K562 (cell line): ENCODE results near the gene MAML1. TPM values are rescaled to one million over a fixed set of nuclear protein-coding genes. Genes with fewer than 3 reads are reported as not detected.

Experiments
- CBX3 ChIP-seq, 2 experiments: IDR thresholded peaks; 1 replicate in 1 of 2; 2 replicates in 1 of 2; pipeline ENCODE4 v1.6.1; 2012; ENCODE audit warnings: inconsistent platforms in 2 of 2, low read length in 2 of 2, borderline replicate concordance in 1 of 2, control low read depth in 1 of 2
- CREB5 ChIP-seq: fragments of 250-450 bp; sonication (Bioruptor Pico); IDR thresholded peaks from 2 replicates; pipeline ENCODE4 v1.5.0; 2020; ENCODE audit warnings: mild to moderate bottlenecking
- DMBX1 ChIP-seq: fragments of 250-450 bp; sonication (Bioruptor Pico); IDR thresholded peaks from 2 replicates; pipeline ENCODE4 v1.8.0; 2022; ENCODE audit warnings: inconsistent platforms, mild to moderate bottlenecking, moderate library complexity, borderline replicate concordance
- FIP1L1 ChIP-seq: fragments of 200-400 bp; formaldehyde crosslinking; IDR thresholded peaks from 2 replicates; pipeline ENCODE4 v1.6.1; 2018; ENCODE audit warnings: mild to moderate bottlenecking, low read depth, low read length; ENCODE audit not compliant: poor library complexity, severe bottlenecking
- HDAC8 ChIP-seq: fragments of 450-650 bp; IDR thresholded peaks from 2 replicates; pipeline ENCODE4 v1.6.1; 2016; ENCODE audit warnings: mild to moderate bottlenecking, missing genetic modification characterization, moderate library complexity, missing compliant biosample characterization
- IRF2 ChIP-seq: sonication (generic); formaldehyde crosslinking; IDR thresholded peaks from 2 replicates; pipeline ENCODE4 v1.8.1; 2022; ENCODE audit warnings: mild to moderate bottlenecking, missing genetic modification reagents
- NFRKB ChIP-seq: fragments of 450-650 bp; IDR thresholded peaks from 2 replicates; pipeline ENCODE4 v1.6.1; 2016; ENCODE audit warnings: low read depth
- POLR2G ChIP-seq: fragments of 200-400 bp; formaldehyde crosslinking; IDR thresholded peaks from 2 replicates; pipeline ENCODE4 v1.6.1; 2017; ENCODE audit warnings: low read depth, mild to moderate bottlenecking, antibody characterized with exemption, low read length, moderate library complexity
- RBM22 ChIP-seq: fragments of 200-400 bp; formaldehyde crosslinking; IDR thresholded peaks from 2 replicates; pipeline ENCODE4 v1.6.1; 2018; ENCODE audit warnings: low read length, low read depth; ENCODE audit not compliant: poor library complexity, severe bottlenecking
- TEAD2 ChIP-seq: fragments of 450-650 bp; IDR thresholded peaks from 2 replicates; pipeline ENCODE4 v1.6.1; 2016; ENCODE audit warnings: missing genetic modification characterization, control low read depth, missing compliant biosample characterization
- U2AF2 ChIP-seq: fragments of 200-400 bp; formaldehyde crosslinking; optimal IDR thresholded peaks from 2 replicates; pipeline ENCODE3; 2017; ENCODE audit warnings: low read depth, mild to moderate bottlenecking, low read length
- YY1 ChIP-seq, 3 experiments: IDR thresholded peaks; 2 replicates each; pipeline ENCODE4 v1.6.1; 2011; ENCODE audit warnings: low read length in 2 of 3, mild to moderate bottlenecking in 2 of 3, moderate library complexity in 2 of 3, borderline replicate concordance in 1 of 3, control low read depth in 1 of 3, low read depth in 1 of 3; ENCODE audit not compliant: insufficient read depth in 3 of 3, insufficient replicate concordance in 2 of 3, control insufficient read depth in 1 of 3, insufficient read length in 1 of 3; ENCODE audit errors: extremely low read depth in 1 of 3
- ZNF282 ChIP-seq: sonication (generic); formaldehyde crosslinking; IDR thresholded peaks from 2 replicates; pipeline ENCODE4 v1.8.1; 2023; ENCODE audit warnings: missing genetic modification reagents
- ZNF586 ChIP-seq: fragments of 450-650 bp; formaldehyde crosslinking; conservative IDR thresholded peaks from 2 replicates; pipeline ENCODE4 v1.4.0; 2020; ENCODE audit warnings: mild to moderate bottlenecking, moderate library complexity
- ZNF75A ChIP-seq: fragments of 450-650 bp; formaldehyde crosslinking; IDR thresholded peaks from 2 replicates; pipeline ENCODE4 v1.4.0; 2020; ENCODE audit warnings: mild to moderate bottlenecking
- ZNF780A ChIP-seq: fragments of 250-450 bp; sonication (Bioruptor Pico); IDR thresholded peaks from 2 replicates; pipeline ENCODE4 v1.5.0; 2021; ENCODE audit warnings: mild to moderate bottlenecking
- polyA plus RNA-seq, 8 experiments: library from polyadenylated mRNA; depleted of rRNA in 4 of 8; stranded (reverse) in 5 of 8; unstranded in 3 of 8; fragments of >200 nt; fragmentation: Nextera tagmentation in 2 of 8; fragmentation: Illumina TruSeq in 1 of 8; extraction: Ambion mirVana in 2 of 8; extraction: Trizol in 1 of 8; gene quantifications; 2 replicates each; pipeline versions ENCODE4 v1.2.1 to v1.2.3, GENCODE V29; 2011 to 2014; ENCODE audit warnings: inconsistent platforms in 1 of 8, missing spikeins in 1 of 8
- total RNA-seq, 7 experiments: library from RNA; depleted of rRNA in 6 of 7; stranded (reverse); fragments of >200 nt in 6 of 7; fragmentation: Illumina TruSeq in 2 of 7; extraction: Trizol in 2 of 7; gene quantifications; 2 replicates each; pipeline versions ENCODE4 v1.2.1 to v1.2.3, GENCODE V29; 2011 to 2021; ENCODE audit warnings: low replicate concordance in 1 of 7
- TF ChIP-seq, protein P1 (sequence below), 2 experiments: fragments of 450-650 bp; IDR thresholded peaks; 2 replicates each; pipeline ENCODE4 v1.6.1; 2016; ENCODE audit warnings: mild to moderate bottlenecking in 2 of 2, borderline replicate concordance in 1 of 2, low read depth in 1 of 2, moderate library complexity in 1 of 2

Gene MAML1
- total and polyA plus RNA-seq, 9 of the 15 experiments (the other 6 are each of a cell fraction or from before 2014, with no cell fraction given) = 0.32 to 18.4 (median 7.0) TPM

- TF ChIP-seq, protein P1, sequence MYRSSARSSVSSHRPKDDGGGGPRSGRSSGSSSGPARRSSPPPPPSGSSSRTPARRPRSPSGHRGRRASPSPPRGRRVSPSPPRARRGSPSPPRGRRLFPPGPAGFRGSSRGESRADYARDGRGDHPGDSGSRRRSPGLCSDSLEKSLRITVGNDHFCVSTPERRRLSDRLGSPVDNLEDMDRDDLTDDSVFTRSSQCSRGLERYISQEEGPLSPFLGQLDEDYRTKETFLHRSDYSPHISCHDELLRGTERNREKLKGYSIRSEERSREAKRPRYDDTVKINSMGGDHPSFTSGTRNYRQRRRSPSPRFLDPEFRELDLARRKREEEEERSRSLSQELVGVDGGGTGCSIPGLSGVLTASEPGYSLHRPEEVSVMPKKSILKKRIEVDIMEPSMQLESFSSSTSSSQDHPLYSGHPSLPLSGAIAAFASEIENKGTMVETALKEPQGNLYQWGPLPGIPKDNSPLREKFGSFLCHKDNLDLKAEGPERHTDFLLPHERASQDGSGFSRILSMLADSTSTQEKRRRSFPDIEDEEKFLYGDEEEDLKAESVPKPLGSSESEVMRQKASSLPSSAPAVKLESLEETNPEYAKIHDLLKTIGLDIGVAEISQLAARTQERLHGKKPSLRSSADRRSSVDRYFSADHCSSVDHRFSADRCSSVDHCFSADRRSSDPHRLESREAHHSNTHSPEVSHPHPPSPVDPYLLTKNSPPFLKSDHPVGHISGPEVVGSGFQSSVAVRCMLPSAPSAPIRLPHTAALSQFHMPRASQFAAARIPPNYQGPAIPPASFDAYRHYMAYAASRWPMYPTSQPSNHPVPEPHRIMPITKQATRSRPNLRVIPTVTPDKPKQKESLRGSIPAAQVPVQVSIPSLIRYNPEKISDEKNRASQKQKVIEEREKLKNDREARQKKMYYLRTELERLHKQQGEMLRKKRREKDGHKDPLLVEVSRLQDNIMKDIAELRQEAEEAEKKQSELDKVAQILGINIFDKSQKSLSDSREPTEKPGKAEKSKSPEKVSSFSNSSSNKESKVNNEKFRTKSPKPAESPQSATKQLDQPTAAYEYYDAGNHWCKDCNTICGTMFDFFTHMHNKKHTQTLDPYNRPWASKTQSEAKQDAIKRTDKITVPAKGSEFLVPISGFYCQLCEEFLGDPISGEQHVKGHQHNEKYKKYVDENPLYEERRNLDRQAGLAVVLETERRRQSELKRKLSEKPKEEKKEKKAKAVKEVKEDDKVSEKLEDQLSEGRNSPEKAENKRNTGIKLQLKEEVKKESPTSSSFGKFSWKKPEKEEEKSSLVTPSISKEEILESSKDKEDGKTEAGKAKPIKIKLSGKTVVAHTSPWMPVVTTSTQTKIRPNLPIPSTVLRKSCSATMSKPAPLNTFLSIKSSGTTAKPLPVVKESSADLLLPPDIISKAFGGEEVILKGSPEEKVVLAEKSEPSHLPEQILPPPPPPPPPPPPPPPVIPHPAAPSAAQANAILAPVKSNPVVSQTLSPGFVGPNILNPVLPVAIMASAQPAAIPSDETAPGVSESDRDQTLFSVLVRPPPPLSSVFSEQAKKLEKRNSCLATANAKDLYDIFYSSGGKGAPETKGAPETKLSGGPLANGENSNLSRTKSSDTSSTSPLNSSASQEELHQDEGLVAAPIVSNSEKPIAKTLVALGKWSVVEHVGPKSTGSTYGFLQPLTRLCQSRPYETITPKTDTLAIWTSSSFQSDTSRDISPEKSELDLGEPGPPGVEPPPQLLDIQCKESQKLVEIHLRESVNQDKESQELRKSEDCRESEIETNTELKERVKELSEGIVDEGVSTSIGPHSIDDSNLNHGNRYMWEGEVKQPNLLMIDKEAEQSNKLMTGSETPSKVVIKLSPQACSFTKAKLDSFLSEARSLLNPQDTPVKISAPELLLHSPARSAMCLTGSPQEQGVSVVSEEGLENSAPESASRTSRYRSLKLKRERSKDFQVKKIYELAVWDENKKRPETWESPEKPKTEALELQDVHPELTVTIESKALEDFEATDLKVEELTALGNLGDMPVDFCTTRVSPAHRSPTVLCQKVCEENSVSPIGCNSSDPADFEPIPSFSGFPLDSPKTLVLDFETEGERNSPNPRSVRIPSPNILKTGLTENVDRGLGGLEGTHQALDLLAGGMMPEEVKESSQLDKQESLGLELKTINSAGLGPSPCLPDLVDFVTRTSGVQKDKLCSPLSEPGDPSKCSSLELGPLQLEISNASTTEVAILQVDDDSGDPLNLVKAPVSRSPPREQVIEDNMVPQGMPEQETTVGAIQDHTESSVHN (IDR thresholded peaks at IDR 0.05; ENCODE audit: borderline replicate concordance in 1 of 2, low read depth in 1 of 2) = no peak
- TF ChIP-seq DMBX1 (no peak), HDAC8 (tag) (no peak), ZNF780A (CRISPR knock-in tag) (no peak), ZNF75A (CRISPR knock-in tag) (no peak), RBM22 (peak; percentile 1), ZNF586 (CRISPR knock-in tag) (no peak), POLR2G (peak; percentile 69), FIP1L1 (peak; percentile 55), U2AF2 (no peak), IRF2 (CRISPR knock-in tag) (no peak), YY1 (IDR thresholded peaks at IDR 0.05; ENCODE audit: borderline replicate concordance in 1 of 3, control insufficient read depth in 1 of 3, extremely low read depth in 1 of 3, insufficient read depth in 3 of 3, insufficient read length in 1 of 3, insufficient replicate concordance in 2 of 3, low read depth in 1 of 3, low read length in 2 of 3) (peak in 1 of 3 experiments; percentile 5), NFRKB (0 out of 2 replicates have a peak, but pooled peaks have one; percentile 2), CREB5 (CRISPR knock-in tag) (no peak), CBX3 (IDR thresholded peaks at IDR 0.05; ENCODE audit: borderline replicate concordance in 1 of 2, low read length in 2 of 2) (no peak), ZNF282 (CRISPR knock-in tag) (no peak), TEAD2 (tag) (no peak)
Observed at GRCh38 chr5:179732918-179733771, 523 bp downstream of the MAML1 start (continued).
